GM19099 (cell line): Measurements from ENCODE around the gene C12orf42.

Experiments used
- POLR2A ChIP-seq: IDR thresholded peaks from 3 replicates; pipeline ENCODE4 v1.6.1; 2011; ENCODE audit warnings: low read depth; ENCODE audit not compliant: insufficient read length; ENCODE audit errors: extremely low read depth

Gene C12orf42

DNA sequence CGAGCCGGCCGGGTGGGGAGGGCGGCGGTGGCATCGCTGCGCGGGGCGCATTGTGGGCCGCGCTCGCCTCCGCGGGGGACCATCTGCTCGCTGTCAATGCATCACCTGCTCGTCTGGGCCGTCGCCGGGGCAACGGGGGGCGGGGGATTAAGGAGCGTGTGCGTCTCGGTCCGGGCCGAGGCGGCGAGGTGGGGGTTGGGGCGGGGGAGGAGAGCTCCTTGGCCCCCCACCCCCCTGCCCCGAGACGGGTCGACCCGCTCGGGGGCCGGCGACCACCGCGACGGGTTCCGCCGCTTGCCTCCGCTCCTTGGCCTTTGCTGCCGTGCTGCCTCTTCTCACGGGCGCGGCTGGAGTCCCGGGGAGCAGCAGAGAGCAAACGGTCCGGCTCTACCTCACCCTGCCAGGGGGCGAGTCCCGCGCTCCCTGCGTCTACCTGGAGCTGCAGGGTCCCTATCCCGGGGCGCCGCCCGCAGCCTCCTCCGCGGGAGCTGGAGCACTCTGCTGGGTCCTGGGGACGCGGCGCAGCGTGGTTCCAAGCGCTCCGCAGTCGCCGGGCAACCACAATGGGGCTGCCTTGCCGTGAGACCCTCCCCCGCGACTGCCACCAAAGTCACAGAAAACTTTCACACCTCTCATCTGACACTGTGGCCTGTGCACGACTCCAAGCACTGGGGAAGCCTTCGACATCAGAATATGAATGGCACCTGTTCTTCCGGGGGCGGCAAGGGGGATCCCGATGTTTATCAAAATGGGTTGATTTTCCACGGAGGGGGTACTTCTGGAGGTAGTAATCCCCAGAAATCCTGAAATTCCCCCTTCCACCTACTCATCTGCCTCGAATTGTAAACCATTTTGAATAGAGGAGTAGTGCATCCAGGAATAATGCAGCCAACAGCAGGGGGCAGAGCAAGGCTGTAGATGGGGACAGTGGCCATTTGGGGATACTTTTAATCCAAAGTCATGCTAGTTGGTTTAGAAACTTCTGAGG, at the start of gene C12orf42:
TSS of gene C12orf42 (minus strand) at position 500 of the 988 bp plus-strand sequence. CDS start 17,542 bp downstream, outside the sequence.
- TF ChIP-seq POLR2A = no peak

DNA sequence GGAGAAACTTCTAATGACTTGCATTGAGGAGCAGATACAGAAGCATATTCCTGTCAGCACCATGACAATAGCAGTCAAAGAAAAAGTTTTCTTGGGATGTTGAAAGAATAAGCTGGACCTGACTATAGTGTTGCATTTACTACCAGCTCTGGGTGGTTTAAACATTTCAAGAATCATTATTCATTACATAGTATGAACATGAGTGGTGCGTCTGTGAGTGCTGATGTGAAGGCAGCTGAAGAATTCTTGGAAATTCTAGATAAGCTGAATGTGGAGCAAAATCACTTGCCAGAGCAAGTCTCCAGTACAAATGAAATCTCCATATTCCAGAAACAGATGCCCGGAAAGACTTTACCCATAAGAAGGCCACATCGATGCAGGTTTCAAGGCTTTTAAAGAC, 46.3 kb upstream of the C12orf42 start:
- no peak for TF ChIP-seq POLR2A

DNA sequence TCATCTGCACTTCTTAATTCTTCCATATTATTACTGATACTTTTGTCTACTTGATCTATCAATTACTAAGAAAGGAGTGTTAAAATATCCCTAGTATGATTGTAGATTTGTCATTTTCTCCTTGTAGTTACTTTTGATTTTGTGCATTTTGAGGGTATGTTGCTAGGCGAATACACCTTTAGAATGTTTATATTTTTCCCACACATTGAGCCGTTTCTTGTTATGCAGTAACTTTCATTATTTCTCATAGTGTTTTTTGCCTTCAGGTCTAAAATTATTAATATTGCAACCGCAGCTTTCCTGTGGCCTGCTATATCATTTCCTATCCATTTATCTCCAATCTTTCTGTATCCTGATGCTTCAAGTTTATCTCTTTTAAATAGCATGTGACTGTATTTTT, 44.6 kb upstream of the C12orf42 start:
- no peak for TF ChIP-seq POLR2A

DNA sequence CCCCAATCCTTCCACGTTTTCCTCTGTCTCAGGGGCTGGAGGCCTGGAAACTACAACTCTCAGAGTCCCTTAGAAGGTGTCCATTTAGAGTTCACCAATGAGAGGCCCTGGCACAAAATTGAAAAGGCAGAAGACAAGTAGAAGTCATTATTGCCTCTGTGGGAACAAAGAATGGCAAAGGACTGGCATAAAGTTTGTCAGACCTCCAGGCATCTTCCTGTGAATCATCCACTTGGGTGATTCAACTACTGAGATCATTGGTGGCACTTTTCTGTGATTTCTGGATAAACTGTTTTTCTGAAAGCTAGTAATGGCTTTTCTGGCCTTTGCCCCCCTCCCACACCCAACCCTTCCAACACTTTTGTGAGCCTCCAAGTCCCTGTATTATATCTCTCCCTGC, 42.6 kb upstream of the C12orf42 start:
- TF ChIP-seq POLR2A = no peak

DNA sequence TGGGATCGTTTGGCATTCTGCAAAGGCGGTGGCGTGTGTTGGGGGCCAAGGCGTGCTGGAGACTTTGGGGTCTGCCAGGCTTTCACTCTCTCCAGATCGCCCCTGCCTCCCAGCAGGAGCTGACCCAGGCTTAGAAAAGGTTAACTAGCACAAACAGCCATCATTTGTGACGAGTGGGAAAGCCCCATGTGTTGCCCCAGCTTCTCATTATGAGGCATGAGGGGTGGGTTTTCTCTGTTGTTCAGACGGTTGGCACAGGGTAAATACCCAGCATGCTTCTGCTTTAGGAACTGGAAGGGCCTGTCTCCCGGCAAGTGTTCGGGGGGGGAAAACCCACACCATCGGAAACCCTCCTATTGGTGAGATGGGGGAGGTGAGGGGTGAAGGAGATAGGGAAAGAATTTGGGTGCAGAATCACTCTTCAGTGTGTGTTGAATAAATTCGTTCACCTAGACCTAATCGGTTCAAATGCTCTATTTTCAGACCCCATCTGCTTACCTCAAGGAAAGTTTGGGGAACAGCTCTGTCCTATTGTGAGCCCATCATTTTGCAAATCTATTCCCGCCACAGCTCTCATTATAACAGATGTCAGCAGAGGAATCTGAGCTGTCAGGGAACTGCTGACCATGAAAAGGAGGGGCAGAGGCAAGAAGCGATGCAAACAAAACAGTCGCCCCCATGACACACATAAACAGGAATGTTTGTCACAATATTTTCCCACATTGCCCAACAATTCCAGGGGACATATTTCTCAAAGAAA, 34.7 kb upstream of the C12orf42 start:
- TF ChIP-seq POLR2A = no peak

DNA sequence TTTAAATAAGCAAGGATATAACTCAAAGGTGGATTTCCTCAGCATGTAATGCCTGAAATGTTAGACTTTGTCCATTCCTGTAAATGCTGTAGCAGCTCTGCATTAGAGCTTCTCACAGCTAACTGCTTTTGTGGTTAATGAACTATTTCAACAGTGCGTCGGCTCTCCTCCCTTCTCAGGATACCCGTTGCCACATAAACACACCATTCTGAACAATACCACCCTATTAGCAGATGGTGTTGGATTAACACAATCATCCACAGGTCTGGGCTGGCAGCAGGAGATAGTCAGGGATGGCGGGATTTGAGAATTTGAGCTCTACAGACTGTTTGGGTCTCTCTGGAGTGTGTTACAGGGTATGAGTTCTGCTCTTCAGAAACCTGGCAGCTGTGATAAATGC, 33.5 kb upstream of the C12orf42 start:
- TF ChIP-seq POLR2A = no peak

DNA sequence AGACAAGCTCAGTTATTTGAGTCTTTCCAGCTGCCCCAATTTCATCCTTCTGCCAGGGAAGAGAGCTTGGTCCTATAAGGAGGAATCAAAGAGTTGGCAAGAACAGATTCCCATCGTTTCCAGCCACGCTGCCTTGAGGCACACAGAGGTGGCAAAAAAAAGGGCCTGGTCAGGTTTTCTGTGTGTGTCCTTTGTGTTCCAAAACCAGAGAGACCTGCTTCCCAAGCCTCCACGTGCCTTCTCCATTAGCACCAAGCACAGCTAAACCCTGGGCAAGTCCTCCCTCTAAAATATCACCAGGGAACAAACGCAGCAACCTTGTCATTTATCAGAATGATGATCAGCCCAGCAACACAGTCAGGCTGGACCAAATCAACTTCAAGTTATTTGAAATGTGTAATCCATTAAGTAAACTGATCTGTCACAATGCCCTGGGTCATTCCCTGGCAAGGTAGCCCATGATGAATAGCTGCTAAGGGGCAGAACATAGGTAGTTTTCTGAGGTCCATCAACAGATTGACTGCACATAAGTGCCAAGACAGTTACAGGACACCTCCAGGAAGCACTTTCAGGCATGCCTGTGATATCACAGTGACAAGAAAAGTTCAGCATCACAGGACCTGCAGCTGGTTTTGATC, 28.6 kb upstream of the C12orf42 start:
- TF ChIP-seq POLR2A = no peak

DNA sequence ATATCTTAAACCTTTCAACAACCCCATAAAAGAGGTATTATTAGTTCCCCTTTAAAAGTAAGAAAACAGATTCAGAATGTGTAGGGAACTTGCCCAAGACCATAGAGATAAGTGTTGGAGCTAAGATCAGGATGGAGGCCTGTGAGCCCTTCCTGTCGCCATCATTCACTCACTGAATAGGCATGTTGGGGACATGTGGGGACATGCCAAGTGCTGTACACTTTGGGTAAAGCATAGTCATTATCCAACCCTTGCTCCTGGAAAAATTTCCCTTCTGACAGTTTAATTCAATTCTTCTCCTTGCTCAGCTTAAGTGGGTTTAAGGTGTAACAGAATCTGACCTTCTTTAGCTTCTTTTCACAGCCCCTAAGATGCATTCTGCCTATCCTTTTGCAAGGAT, 28.0 kb upstream of the C12orf42 start:
- TF ChIP-seq POLR2A = no peak

DNA sequence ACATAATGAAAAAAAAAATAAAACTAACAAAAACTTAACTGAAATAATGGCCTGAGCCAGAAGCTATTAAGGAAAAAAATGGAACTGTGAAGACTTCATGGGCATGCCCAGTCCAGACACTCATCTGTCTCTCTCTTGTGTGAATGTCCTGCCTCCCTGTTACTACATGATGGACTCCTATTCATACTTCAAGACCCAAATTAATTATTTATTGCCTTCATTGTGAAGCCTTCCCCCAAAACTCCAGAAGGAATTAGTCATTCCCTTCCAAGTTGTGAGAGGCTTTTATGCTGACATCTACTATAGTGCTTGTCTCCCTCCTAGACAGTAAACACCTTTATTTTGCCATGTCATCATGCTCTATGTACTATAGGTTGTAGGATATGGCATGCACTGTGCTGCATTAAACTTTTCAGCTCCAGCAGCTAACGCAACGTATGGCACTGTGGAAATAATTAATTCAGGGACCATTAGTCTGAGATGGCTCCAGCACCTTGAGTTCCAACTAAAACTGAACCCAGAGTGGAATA, 25.0 kb upstream of the C12orf42 start:
- TF ChIP-seq POLR2A = no peak

DNA sequence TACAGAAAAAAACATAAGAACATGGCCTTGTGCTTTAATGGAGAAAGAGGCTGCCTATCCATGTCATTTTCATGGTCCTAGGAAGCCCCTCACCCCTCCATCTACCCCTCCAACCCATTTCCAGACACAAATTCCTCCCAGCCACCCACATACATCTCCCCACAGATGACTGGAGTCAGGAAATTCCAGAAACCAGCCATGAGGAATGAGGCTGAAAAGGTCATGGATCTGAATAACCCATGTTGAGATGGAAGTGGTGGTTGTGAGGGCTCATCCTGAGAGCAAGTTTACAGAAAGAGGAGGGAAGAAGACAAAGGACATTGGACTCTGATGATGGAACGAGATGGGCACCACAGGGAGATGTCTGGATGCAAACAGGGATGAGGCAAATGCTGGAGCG, 23.9 kb upstream of the C12orf42 start:
- TF ChIP-seq POLR2A = no peak

DNA sequence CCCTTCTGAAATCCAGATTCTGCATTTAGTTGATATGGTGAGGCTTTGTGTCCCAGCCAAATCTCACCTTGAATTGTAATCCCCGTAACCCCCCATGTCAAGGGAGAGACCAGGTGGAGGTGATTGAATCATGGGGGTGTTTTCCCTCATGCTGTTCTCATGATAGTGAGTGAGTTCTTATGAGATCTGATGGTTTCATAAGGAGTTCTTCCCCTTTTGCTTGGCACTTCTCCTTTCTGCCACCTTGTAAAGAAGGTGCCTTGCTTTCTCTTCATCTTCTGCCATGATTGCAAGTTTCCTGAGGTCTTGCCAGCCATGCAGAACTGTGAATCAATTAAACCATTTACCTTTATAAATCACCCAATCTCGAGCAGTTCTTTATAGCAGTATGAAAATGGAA, 23.1 kb upstream of the C12orf42 start:
- no peak for TF ChIP-seq POLR2A

DNA sequence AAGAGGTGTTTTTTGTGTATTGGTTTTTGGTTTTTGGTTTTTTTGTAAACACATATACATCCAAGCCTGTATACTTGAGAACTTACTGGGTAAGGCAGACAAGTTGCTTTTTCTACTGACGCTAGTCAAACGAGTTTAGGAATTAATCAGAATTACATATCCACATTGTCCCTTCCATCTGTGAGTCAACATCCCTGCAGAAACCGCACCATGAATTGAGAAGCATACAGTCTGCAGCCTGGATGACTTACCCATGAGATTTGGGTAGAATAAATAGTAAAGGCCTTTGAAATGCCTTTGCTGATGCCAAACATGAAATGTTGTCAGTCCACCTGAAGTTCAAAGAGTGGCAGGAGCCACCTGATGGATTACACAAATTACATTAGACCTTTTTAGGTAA, 21.4 kb upstream of the C12orf42 start:
- TF ChIP-seq POLR2A = no peak

DNA sequence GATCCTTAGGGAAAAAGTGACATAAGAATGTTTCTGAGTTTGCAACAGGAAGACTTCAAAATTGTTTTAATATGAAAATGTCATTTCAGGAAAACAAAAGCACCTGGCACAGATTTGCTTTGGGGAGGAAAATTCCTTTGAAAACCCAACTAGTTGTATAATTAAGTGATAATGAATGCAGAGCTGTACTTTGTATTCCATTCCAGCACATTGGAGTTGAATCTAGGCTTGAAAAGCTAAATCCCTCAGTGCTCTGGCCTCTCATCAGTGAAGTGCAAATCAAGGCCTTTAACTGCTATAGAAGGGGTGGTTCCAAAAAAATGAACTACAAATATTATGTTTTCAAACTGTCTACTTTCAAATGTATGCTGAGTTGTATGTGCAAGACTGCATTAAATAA, 19.6 kb upstream of the C12orf42 start:
- no peak for TF ChIP-seq POLR2A

DNA sequence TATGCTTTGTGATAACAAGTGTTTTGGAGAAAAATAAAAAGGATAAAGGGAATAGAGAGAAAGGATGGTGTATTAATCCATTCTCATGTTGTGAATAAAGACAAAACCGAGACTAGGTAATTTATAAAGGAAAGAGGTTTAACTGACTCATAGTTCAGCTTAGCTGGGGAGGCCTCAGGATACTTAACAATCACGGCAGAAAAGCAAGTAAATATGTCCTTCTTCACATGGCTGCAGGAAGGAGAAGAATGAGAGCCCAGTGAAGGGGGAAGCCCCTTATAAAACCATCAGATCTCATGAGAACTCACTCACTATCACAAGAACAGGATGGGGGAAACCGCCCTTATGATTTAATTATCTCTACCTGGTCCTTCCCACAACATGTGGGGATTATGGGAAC, 18.1 kb upstream of the C12orf42 start:
- TF ChIP-seq POLR2A = no peak
